Thymus (tissue), 11 donors: ENCODE measurements around the gene PROM2. TPM values are rescaled to one million over a fixed set of nuclear protein-coding genes. Genes with fewer than 3 reads are reported as not detected.

Source experiments
- DNase-seq, 9 donors: peaks; one replicate each; pipeline ENCODE4 v3.0.0-alpha.2; 2013; ENCODE audit warnings: low spot score in 9 of 9, low read depth in 6 of 9, missing footprints in 1 of 9
- H3K27ac ChIP-seq, 2 donors: one replicate each; pipeline ENCODE4 v1.5.1; 2013; ENCODE audit warnings: control low read depth in 1 of 2, low read depth in 1 of 2, low read length in 1 of 2, mild to moderate bottlenecking in 1 of 2, moderate library complexity in 1 of 2
- H3K27me3 ChIP-seq, 2 donors: one replicate each; pipeline ENCODE4 v1.5.1; 2013; ENCODE audit warnings: low read length in 1 of 2; ENCODE audit not compliant: control insufficient read depth in 2 of 2, insufficient read depth in 1 of 2
- H3K36me3 ChIP-seq, 2 donors: one replicate each; pipeline ENCODE4 v1.5.1; 2013; ENCODE audit warnings: low read length in 1 of 2, mild to moderate bottlenecking in 1 of 2, moderate library complexity in 1 of 2; ENCODE audit not compliant: control insufficient read depth in 2 of 2, insufficient read depth in 2 of 2
- H3K4me1 ChIP-seq, 2 donors: one replicate each; pipeline ENCODE4 v1.5.1; 2013; ENCODE audit warnings: low read length in 2 of 2; ENCODE audit not compliant: control insufficient read depth in 2 of 2, insufficient read depth in 2 of 2
- H3K4me3 ChIP-seq, 2 donors: one replicate each; pipeline ENCODE4 v1.5.1; 2013; ENCODE audit warnings: low read length in 2 of 2, control low read depth in 1 of 2, mild to moderate bottlenecking in 1 of 2
- H3K9me3 ChIP-seq, 2 donors: one replicate each; pipeline ENCODE4 v1.5.1; 2013; ENCODE audit warnings: low read length in 1 of 2, mild to moderate bottlenecking in 1 of 2; ENCODE audit not compliant: control insufficient read depth in 2 of 2, insufficient read depth in 1 of 2
- WGBS: extraction: QIAGEN DNeasy Blood & Tissue Kit; methylation state at CpG from one replicate; pipeline ENCODE4 v1.1.7; 2013; 5-methylcytosine and 5-hydroxymethylcytosine counted together
- polyA plus RNA-seq: library from polyadenylated mRNA; stranded (reverse); fragments of 200-250 nt; gene quantifications from one replicate; pipeline ENCODE4 v1.2.3, GENCODE V29; 2013
- total RNA-seq: library from RNA; stranded (reverse); fragments of 120-200 nt; gene quantifications from one replicate; pipeline ENCODE4 v1.2.4, GENCODE V29; 2013
- donor health status: healthy.

The PROM2 gene
- total and polyA plus RNA-seq, 2 donors: 2.3 to 4.3 TPM

GRCh38 chr2:95279435-95280035, 5.3 kb downstream of the PROM2 start:
- Histone ChIP-seq H3K27ac (no peak overlapping the region), H3K4me1 (no peaks in the 10 kb centered on the region), H3K27me3 (no peaks in the 10 kb centered on the region), H3K36me3 (no peaks in the 10 kb centered on the region), H3K4me3 (no peak overlapping the region), H3K9me3 (no peaks in the 10 kb centered on the region)
- DNase-seq: no peak
- WGBS: 98% methylated on average over 19 of the region's 19 CpGs

- H3K27me3 ChIP-seq: no peaks in the 10 kb centered on the region
- H3K4me3 ChIP-seq: no peak overlapping the region
- no peaks in the 10 kb centered on the region for H3K4me1 ChIP-seq
- WGBS: 91% methylated on average over 8 of the region's 8 CpGs
- no peaks in the 10 kb centered on the region for H3K9me3 ChIP-seq
- H3K36me3 ChIP-seq: no peaks in the 10 kb centered on the region
- DNase-seq: no peak
- no peak overlapping the region for H3K27ac ChIP-seq
Measured at GRCh38 chr2:95281071-95281470, 6.8 kb downstream of the PROM2 start.

- Histone ChIP-seq H3K27me3 (no peaks in the 10 kb centered on the region), H3K4me1 (no peaks in the 10 kb centered on the region), H3K4me3 (no peak overlapping the region), H3K9me3 (no peaks in the 10 kb centered on the region), H3K27ac (no peak overlapping the region), H3K36me3 (no peaks in the 10 kb centered on the region)
- no peak for DNase-seq
- 96% methylated on average over 8 of the region's 8 CpGs for WGBS
Measured at GRCh38 chr2:95281786-95282185, 7.5 kb downstream of the PROM2 start.

GRCh38 chr2:95282458-95282857, 8.2 kb downstream of the PROM2 start:
- no peak overlapping the region for H3K4me3 ChIP-seq
- H3K9me3 ChIP-seq: no peaks in the 10 kb centered on the region
- no peaks in the 10 kb centered on the region for H3K36me3 ChIP-seq
- no peak for DNase-seq
- H3K27ac ChIP-seq: no peak overlapping the region
- 70% methylated on average over 3 of the region's 3 CpGs for WGBS
- H3K27me3 ChIP-seq: no peaks in the 10 kb centered on the region
- no peaks in the 10 kb centered on the region for H3K4me1 ChIP-seq

DNA sequence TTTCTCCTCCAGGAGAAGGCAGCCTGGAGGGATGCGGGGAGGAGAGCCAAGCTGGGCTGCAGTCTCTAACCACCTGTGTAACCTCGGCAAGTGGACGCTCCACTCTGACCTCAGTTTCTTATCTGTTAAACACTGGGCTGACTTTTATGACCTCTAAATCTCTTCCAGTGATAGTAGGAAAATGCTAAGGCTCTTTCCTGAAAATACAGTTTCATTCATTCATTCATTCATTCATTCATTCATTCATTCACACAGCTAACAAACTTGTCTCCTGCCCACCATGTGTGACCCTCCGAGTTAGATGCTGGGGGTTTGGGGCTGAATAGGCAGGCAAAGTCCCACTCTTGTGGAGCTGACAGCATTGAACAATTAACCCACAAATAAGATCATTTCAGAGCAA, 9.3 kb downstream of the PROM2 start:
- H3K36me3 ChIP-seq: no peaks in the 10 kb centered on the region
- no peaks in the 10 kb centered on the region for H3K4me1 ChIP-seq
- no peak overlapping the region for H3K4me3 ChIP-seq
- WGBS: 98% methylated on average over 4 of the region's 4 CpGs
- DNase-seq: no peak
- H3K27ac ChIP-seq: no peak overlapping the region
- H3K9me3 ChIP-seq: no peaks in the 10 kb centered on the region
- no peaks in the 10 kb centered on the region for H3K27me3 ChIP-seq

DNA sequence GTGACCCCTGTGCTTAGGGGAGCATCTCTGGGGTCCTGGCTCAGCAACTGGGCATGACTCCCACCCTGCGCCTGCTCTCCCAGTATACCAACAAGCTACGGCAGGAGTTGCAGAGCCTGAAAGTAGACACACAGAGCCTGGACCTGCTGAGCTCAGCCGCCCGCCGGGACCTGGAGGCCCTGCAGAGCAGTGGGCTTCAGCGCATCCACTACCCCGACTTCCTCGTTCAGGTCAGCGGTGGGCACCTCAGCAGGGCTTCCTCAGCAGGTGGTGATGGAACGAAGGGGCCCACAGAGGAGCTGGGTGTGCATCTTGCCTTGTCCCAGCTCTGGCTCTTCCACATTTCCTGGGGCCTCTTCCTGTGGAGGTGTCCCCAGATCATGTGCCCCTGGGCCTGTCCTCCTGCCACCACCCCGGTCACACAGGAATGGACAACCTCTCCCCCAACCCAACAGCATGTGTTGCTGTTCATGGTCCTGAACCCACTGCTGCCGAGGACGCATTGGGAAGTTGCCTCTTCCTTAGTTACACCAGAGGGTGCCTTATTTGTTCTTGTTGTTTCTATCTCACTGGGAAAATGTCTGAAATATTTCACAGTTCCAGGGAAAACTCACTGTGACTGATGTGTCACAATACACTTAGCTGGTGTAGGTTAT, 10.8 kb downstream of the PROM2 start:
- 94% methylated on average over 13 of the region's 13 CpGs for WGBS
- Histone ChIP-seq H3K36me3 (no peaks in the 10 kb centered on the region), H3K4me3 (no peak overlapping the region)

GRCh38 chr2:95285542-95285932, 11.3 kb downstream of the PROM2 start:
- H3K4me3 ChIP-seq: no peak overlapping the region
- H3K9me3 ChIP-seq: peaks cover 0 to 8% of the 10 kb centered on the region in 2 donors
- H3K4me1 ChIP-seq: no peaks in the 10 kb centered on the region
- H3K36me3 ChIP-seq: no peaks in the 10 kb centered on the region
- no peaks in the 10 kb centered on the region for H3K27me3 ChIP-seq
- WGBS: 70% methylated on average over 4 of the region's 4 CpGs
- no peak overlapping the region for H3K27ac ChIP-seq
- no peak for DNase-seq

More for the DNA sequence above, 10.8 kb downstream of the PROM2 start:
- Histone ChIP-seq H3K27me3 (no peaks in the 10 kb centered on the region), H3K4me1 (no peaks in the 10 kb centered on the region), H3K27ac (no peak overlapping the region), H3K9me3 (peaks cover 0 to 3% of the 10 kb centered on the region in 2 donors)
- no peak for DNase-seq

GRCh38 chr2:95287336-95287735, 13.1 kb downstream of the PROM2 start:
- no peaks in the 10 kb centered on the region for H3K4me1 ChIP-seq
- WGBS: 91% methylated on average over 8 of the region's 8 CpGs
- H3K4me3 ChIP-seq: no peak overlapping the region
- no peaks in the 10 kb centered on the region for H3K36me3 ChIP-seq
- H3K9me3 ChIP-seq: peaks cover 0 to 11% of the 10 kb centered on the region in 2 donors
- H3K27ac ChIP-seq: no peak overlapping the region
- no peak for DNase-seq
- H3K27me3 ChIP-seq: no peaks in the 10 kb centered on the region

GRCh38 chr2:95287806-95288205, 13.6 kb downstream of the PROM2 start:
- H3K27me3 ChIP-seq: no peaks in the 10 kb centered on the region
- no peak overlapping the region for H3K4me3 ChIP-seq
- WGBS: 95% methylated on average over 5 of the region's 5 CpGs
- no peaks in the 10 kb centered on the region for H3K36me3 ChIP-seq
- H3K9me3 ChIP-seq: peaks cover 0 to 11% of the 10 kb centered on the region in 2 donors
- H3K27ac ChIP-seq: no peak overlapping the region
- DNase-seq: no peak
- H3K4me1 ChIP-seq: no peaks in the 10 kb centered on the region
